NCI-H1694 (cell line): Measurements from ENCODE around the gene NTNG1.

Source experiments
- DNase-seq: peaks from one replicate; lab custom pipeline; 2025; lab: John Stamatoyannopoulos, UW

The NTNG1 gene

GRCh38 chr1:107405236-107405635 is 264.4 kb downstream of the NTNG1 start:
- no peak for DNase-seq

- DNase-seq: no peak
These were observed 266.2 kb downstream of the NTNG1 start for GRCh38 chr1:107407011-107407410.

GRCh38 chr1:107413546-107413945 is 272.7 kb downstream of the NTNG1 start:
- no peak for DNase-seq

GRCh38 chr1:107413951-107414350 is 273.1 kb downstream of the NTNG1 start:
- DNase-seq: no peak

GRCh38 chr1:107414550-107414949 is 273.7 kb downstream of the NTNG1 start:
- DNase-seq: no peak

DNA sequence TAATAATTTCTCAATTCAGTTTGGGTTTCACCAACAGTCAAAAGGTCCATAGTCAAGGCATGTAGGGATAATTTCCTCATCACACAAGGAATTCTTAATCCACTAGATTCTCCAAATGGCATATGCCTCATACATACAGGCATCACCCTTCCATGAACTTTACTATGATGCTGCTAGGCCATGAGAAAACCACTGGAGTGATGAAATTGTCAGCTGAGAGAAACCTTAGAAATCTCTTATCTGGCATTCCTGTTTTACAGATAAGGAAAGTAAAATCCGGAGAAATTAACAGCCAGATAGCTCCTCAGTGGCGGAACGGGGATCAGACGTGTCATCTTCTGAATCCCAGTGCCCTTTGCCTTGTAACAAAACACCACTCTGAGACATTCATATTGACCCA is 274.4 kb downstream of the NTNG1 start:
- no peak for DNase-seq

DNA sequence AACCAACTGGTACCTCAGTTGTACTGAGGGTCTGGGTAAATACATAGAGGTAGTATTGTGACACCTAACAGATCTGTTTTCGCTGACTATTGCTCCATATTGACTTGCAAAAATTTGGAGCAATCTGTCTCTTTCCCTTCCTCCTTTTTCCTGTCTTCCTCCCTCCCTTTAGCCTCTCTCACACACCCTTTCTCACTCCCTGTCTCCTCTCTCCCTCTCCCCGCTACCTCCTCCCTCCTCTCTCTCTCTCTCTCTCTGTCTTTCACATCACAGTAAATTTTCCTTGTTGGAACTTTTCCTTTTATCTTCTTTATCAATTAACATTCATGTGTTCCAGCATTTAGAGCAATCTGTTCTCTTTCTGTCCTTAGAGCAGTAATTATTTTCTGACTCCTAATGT is 278.2 kb downstream of the NTNG1 start:
- no peak for DNase-seq

GRCh38 chr1:107422901-107423300 is 282.1 kb downstream of the NTNG1 start:
- no peak for DNase-seq

- peak; percentile 21 for DNase-seq
These were observed 289.8 kb downstream of the NTNG1 start for GRCh38 chr1:107430540-107431228.

- DNase-seq: no peak
These were observed 291.3 kb downstream of the NTNG1 start for GRCh38 chr1:107432108-107432507.

DNA sequence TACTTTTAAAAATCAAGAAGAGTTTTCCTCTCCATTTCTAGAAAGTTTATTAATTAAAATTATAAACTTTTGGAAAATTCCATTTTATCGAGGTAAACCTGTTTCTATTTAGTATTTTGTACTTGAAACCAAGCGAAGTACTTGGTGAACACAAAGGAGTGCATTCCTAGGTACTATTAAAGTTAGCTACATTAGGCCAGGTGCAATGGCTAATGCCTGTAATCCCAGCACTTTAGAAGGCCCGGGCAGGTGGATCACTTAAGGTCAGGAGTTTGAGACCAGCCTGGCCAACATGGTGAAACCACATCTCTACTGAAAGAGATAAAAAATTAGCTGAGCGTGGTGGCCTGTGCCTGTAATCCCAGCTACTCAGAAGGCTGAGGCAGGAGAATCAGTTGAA is 292.2 kb downstream of the NTNG1 start:
- no peak for DNase-seq

DNA sequence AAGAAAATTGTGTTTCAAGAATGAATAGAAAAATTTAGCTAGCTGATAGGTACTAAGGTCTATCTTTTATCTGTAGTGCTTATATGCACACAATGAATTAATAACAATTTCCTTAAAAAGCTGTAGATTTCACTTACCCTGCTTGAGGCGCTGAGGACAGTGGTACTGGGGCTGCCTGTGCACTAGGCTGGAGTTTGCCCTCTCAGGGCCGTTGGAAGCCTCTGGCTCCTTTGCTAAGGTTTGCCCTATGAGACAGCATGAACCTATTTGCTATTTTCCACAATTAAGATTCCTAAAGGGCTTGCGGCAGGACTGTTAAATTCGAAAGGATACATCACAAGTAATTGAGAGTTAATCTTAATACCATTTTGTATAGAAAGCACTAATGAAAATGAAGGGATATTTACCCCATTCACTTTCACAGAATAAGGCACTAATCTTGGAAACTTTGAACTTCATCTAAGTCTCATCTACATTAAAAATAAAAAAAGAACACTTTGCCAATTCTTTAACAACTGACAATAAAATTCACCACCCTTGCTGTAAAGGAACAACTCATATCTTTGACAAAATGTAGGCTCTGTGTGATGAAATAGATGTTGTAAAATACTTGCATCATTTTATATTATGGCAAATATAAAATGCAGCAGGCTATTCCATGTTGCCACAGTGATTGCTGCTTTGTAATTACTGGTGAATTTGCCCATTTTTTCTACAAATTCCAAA is 293.0 kb downstream of the NTNG1 start:
- DNase-seq: no peak

DNA sequence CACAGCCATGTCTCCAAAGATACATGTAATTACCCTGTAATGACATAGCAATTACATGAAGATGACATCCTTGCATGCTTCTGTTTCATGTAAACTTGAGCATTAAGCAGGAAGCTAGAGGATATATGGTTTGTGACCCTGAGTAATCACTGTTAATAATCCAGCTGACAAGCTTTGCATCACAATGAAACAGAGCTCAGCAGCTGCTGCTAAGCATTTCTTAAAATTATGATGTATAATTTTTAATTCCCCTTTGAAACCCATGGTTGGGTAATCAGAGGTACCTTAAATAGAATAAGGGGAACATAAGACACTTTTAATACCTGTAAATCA is 293.5 kb downstream of the NTNG1 start:
- DNase-seq: no peak

DNA sequence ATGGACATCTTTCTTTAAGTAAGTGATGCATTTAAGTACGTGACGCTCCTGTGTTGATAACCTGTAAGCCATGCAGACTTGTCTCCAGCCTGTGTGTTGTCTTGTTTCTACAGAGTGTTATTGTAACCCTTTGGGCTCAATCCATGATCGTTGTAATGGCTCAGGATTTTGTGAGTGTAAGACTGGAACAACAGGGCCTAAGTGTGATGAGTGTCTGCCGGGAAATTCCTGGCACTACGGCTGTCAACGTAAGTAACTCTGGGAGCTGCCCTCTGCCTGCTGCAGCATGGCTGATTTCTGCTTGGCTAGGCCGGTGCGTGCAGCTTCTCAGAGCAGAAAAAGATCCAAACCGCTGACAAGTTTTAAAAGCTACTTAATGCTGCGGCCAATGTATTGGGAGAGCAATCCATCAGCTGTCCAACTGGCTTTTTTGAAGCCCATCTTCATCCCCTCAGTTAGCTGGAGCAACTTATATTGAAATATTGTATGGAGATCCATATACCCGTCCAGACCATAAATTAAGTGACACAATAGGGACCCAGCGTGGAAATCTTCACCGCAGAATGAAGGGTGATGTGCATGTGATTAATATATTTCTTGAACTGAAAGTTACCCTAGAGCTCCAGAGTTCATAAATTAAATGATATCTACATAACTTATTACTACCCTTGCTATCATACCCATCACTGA is 295.9 kb downstream of the NTNG1 start:
- no peak for DNase-seq

GRCh38 chr1:107439567-107439966 is 298.7 kb downstream of the NTNG1 start:
- no peak for DNase-seq

DNA sequence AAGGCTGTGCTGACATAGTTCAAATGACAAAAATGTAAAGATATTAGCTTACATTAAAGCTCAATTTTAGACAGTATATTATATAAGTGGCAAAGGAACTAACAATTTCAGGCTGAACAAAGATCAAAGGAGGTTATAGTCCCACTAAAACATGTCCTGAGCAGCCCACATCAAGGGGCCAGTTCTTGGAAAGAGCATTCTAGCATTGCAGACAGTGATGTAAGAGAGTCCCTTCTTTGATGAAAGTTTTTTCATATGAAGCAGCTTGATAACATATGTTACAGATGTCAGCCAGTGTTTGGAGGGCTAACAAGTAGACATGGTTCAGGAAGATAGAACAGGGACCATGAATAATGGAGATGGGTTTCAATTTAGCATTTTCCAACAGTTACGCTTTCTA is 301.7 kb downstream of the NTNG1 start:
- no peak for DNase-seq

DNA sequence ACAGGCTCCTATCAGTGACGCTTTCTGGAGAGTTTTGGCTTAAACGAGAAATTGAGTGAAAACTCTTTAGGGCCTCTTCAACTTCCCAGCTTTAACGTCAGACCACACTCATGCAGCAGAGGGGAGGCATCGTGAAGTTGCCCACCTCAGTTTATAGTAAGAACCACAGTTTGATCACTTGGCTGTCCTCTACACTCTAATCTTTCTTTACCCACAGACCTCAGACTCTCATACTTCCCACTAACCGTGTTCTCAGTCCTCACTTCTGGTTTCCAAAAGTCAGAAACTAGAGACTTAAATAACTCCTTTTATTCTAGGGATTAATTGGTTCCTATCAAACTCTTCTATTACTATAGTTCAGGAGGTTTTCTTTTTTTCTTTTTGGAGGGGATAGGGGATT is 302.2 kb downstream of the NTNG1 start:
- no peak for DNase-seq

DNA sequence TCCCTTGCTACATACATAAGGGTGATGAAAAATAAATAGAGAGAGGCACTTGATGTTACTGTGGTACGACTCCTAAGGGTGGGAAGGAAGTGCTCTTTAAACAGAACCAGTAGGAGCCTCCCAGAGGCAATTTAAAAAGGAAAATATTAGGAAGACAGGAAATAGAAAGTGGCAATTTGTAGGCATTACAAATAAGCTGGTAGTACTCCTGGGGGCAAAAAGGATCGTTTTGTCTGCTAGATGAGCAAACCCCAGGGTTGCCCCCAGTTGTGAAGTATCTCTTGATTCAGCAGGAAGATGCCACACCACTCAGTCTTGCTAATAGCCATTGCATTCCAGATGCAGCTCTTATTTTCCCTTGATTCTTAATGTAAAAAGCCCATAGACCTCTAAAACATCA is 303.0 kb downstream of the NTNG1 start:
- no peak for DNase-seq

DNA sequence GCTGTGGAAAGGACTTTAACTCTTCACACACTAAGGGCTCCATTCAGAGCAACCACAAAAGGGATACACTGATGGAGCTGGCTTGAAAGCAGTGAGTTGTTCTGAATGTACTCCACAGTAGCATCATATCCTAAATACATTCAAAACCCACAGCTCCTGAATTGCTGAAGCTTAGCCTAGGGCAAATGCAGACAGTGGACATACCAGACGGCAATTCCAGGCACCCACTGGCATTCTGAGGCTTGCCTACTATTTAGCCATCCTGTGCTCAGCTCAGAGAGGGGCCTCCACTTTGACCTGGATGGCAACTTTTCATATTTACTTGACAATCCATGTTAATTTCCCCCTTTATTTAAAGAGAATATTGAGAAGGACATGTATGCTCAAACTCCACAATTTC is 303.5 kb downstream of the NTNG1 start:
- no peak for DNase-seq

- DNase-seq: no peak
These were observed 308.5 kb downstream of the NTNG1 start for GRCh38 chr1:107449326-107449725.

DNA sequence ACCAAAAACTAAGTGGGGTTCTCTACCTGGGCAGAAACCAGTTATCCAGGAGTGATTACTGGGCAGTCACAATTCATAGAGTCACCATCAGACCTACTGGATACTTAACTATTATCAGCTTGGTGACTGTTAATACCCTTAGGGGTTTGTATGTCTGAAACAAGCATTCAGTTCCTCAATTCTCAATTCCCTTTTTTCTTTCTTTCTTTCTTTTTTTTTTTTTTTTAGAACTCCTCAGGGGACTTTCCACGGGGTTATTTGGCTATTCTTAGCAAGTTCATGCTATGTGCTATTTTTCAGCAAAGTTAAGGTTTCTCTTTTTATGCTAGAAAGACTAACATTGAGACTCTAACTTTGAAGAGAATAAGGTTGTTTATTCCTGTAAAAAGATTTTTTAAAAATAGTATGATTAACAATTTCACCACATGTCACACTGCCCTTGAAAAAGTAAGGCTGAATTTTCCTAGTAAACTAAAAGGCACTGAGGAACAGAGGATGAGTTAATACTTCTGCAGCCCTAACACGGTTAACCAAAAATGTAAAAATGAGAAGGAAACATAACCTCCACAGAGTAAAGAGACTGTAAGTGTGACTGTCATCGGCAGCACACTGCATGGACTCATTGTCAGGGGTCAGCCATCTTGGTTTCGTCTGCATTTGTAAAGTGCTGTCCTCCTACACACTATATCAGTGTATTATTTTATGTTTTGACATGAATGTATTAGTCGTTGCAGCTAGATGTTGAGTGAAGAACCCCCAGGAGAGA is 310.2 kb downstream of the NTNG1 start:
- no peak for DNase-seq

- no peak for DNase-seq
These were observed 310.9 kb downstream of the NTNG1 start for GRCh38 chr1:107451715-107452114.

GRCh38 chr1:107454791-107455190 is 314.0 kb downstream of the NTNG1 start:
- no peak for DNase-seq
